Esophagus (tissue), 2 donors: Measurements from ENCODE around the gene FAR1. TPM values are rescaled to one million over a fixed set of nuclear protein-coding genes. Genes with fewer than 3 reads are reported as not detected.
A peak's percentile ranks its signal among the peaks of the same experiment; 100 is the strongest.
"Not testable (repeated sequence)": the region's sequence is repeated elsewhere in the genome, so short reads cannot be mapped to it uniquely, and the experiment has no call there.

ENCODE experiments used
- H3K27ac ChIP-seq, 2 donors: one replicate each; pipeline ENCODE4 v1.5.1; 2013; ENCODE audit warnings: low read depth in 2 of 2, mild to moderate bottlenecking in 2 of 2, inconsistent platforms in 1 of 2, low read length in 1 of 2, moderate library complexity in 1 of 2
- H3K27me3 ChIP-seq, 2 donors: one replicate each; pipeline ENCODE4 v1.6.1; 2013; ENCODE audit warnings: low read length in 2 of 2, control low read depth in 1 of 2, mild to moderate bottlenecking in 1 of 2; ENCODE audit not compliant: insufficient read depth in 2 of 2, control insufficient read depth in 1 of 2
- H3K36me3 ChIP-seq, 2 donors: one replicate each; pipeline ENCODE4 v1.6.1; 2013; ENCODE audit warnings: low read length in 1 of 2; ENCODE audit not compliant: control insufficient read depth in 2 of 2, insufficient read depth in 2 of 2
- H3K4me1 ChIP-seq, 2 donors: one replicate each; pipeline ENCODE4 v1.6.1; 2013; ENCODE audit warnings: low read length in 1 of 2; ENCODE audit not compliant: control insufficient read depth in 2 of 2, insufficient read depth in 2 of 2
- H3K4me3 ChIP-seq, 2 donors: one replicate each; pipeline ENCODE4 v1.5.1; 2013; ENCODE audit warnings: low read length in 2 of 2, mild to moderate bottlenecking in 2 of 2, low read depth in 1 of 2, moderate library complexity in 1 of 2
- H3K9me3 ChIP-seq, 2 donors: one replicate each; pipeline ENCODE4 v1.6.1; 2013; ENCODE audit warnings: mild to moderate bottlenecking in 2 of 2, low read depth in 1 of 2, low read length in 1 of 2, moderate library complexity in 1 of 2; ENCODE audit not compliant: control insufficient read depth in 2 of 2, insufficient read depth in 1 of 2
- WGBS, 2 donors: extraction: QIAGEN DNeasy Blood & Tissue Kit; methylation state at CpG; one replicate each; pipeline ENCODE4 v1.1.7; 2013; 5-methylcytosine and 5-hydroxymethylcytosine counted together
- polyA plus RNA-seq, 2 donors: library from polyadenylated mRNA; stranded (reverse); fragments of 200-250 nt; gene quantifications; one replicate each; pipeline ENCODE4 v1.2.3, GENCODE V29; 2013
- donor health status: healthy with polysubstance abuse.
- donor health status: Bipolar disorder and iron deficiency.

FAR1 gene
- polyA plus RNA-seq, 2 donors, result 36.8 to 42.5 TPM

DNA sequence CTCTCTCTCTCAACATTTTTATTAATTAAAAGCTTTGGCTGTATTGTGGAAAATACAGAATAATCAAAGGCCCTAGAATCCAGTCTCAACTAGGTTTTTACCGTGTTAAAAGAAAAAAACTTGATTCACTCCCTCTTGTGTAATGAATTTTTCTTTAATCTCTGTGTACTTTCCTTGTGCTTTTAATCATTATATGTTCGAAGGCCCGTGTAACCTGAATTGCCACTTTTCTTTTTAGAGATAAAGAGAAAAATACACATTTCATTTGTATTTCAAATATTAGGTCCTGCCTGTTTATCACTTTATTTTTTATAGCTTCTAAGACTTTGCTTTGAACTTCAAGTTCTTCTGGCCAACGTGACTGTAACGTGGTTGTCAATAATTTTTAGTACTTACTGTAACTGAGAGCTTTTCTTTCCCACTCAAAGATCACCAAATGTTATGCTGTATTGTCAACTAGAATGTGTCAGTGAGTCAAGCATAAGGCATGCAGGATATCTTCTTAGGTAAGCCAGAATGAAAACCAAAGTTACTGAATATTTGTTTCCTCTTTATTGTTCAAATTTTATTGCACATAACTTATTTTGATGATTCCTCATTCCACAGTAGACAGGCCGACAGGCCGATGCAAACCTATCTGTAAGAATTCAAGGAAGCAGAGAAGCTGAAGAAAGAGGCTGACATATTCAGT is 23.3 kb upstream of the FAR1 start:
- no peaks in the 10 kb centered on the region for H3K27me3 ChIP-seq
- H3K27ac ChIP-seq, result peak overlapping the region in 1 of 2 donors; percentile 53
- WGBS, 2 donors, result 45 to 49% methylated on average over 7 of the region's 7 CpGs
- no peaks in the 10 kb centered on the region for H3K36me3 ChIP-seq
- H3K4me1 ChIP-seq, result no peaks in the 10 kb centered on the region
- no peaks in the 10 kb centered on the region for H3K9me3 ChIP-seq
- H3K4me3 ChIP-seq, result no peak overlapping the region

DNA sequence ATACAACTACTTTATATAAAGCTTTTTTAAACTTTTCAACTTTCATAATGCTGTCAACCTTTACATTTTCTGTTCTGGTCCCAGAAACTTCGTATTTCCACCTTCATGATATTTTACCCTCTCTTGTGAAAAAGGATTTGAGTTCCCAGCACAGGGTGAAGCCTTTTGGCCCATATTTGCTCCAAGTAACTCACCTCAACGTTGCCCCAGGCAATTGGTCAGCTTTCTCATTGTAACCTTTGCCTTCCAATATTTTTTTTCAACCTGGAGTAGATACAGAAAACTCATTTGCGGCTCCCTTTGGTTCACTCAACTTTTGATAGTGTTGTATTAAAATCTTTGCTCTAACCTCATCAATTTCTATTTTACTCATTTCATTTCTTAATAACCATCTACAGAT is 21.1 kb upstream of the FAR1 start:
- WGBS, 2 donors, result 66 to 71% methylated on average over 3 of the region's 3 CpGs
- H3K9me3 ChIP-seq, result no peaks in the 10 kb centered on the region

DNA sequence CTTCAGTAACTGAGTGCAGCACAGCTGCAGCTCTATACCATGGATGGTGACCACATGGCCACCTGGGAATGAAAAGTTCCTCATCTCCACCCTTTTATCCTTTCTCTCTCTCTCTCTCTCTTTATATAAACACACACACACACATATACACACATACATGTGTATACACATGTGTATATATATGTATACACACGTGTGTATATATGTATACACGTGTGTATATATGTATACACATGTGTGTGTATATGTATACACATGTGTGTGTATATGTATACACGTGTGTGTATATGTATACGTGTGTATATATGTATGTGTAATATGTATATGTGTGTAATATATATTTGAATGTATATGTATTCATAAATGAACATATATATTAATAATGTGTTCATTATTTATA is 18.8 kb upstream of the FAR1 start:
- H3K4me1 ChIP-seq, result no peaks in the 10 kb centered on the region
- H3K9me3 ChIP-seq, result no peaks in the 10 kb centered on the region
- WGBS, 2 donors, result 85 to 87% methylated on average over 4 of the region's 4 CpGs
- no peaks in the 10 kb centered on the region for H3K36me3 ChIP-seq
- H3K27ac ChIP-seq, result no peak overlapping the region
- H3K27me3 ChIP-seq, result no peaks in the 10 kb centered on the region
- H3K4me3 ChIP-seq, result no peak overlapping the region

More for the DNA sequence above, 21.1 kb upstream of the FAR1 start:
- no peak overlapping the region for H3K27ac ChIP-seq
- H3K4me1 ChIP-seq, result no peaks in the 10 kb centered on the region
- H3K4me3 ChIP-seq, result no peak overlapping the region
- H3K36me3 ChIP-seq, result no peaks in the 10 kb centered on the region
- no peaks in the 10 kb centered on the region for H3K27me3 ChIP-seq

DNA sequence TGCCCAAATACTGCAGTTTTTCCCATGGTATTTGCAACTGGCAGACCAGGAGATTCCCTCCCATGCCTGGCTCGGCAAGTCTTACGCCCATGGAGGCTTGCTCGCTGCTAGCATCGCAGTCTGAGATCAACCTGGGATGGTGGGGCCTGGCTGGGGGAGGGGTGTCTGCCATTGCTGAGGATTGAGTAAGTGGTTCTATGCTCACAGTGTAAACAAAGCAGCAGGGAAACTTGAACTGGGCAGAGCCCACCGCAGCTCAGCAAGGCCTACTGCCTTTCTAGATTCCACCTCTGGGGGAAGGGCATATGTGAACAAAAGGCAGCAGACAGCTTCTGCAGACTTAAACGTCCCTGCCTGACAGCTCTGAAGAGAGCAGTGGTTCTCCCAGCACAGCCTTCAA is 17.0 kb upstream of the FAR1 start:
- H3K4me3 ChIP-seq, H3K36me3 ChIP-seq, H3K4me1 ChIP-seq, H3K27ac ChIP-seq, H3K9me3 ChIP-seq, H3K27me3 ChIP-seq: not testable (repeated sequence)
- WGBS, 2 donors, result 75 to 76% methylated on average over 6 of the region's 6 CpGs

DNA sequence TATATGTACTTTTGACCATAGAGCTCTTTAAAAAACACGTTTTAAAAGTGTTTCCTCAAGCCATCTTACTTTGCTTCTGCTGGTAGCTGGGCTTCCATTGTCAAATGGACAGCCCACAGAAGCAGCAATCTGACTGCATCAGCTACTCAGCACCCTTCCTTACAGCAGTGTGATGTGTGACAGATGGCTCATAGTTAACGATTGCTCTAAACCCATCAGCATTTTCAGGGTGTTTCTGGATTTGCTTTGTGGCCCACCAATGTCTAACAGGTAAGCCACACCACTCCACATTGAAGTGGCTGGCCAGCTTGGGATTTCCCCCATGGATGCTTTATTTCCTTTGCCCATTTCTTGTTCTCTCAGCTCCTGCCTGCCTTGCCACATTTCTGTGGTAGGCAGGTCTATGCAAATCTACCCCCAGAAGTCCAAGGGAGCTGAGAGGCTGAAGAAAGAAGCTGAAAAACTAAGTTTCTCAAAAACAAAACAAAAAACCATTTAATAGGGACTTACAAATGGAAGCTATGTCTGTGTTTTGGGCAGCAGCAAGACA is 7.3 kb upstream of the FAR1 start:
- H3K36me3 ChIP-seq, result no peaks in the 10 kb centered on the region
- no peaks in the 10 kb centered on the region for H3K4me1 ChIP-seq
- H3K9me3 ChIP-seq, result peaks cover 3 to 10% of the 10 kb centered on the region in 2 donors
- H3K4me3 ChIP-seq, result no peak overlapping the region
- no peaks in the 10 kb centered on the region for H3K27me3 ChIP-seq
- H3K27ac ChIP-seq, result no peak overlapping the region
- WGBS, 2 donors, result 57 to 58% methylated on average over 2 of the region's 2 CpGs

DNA sequence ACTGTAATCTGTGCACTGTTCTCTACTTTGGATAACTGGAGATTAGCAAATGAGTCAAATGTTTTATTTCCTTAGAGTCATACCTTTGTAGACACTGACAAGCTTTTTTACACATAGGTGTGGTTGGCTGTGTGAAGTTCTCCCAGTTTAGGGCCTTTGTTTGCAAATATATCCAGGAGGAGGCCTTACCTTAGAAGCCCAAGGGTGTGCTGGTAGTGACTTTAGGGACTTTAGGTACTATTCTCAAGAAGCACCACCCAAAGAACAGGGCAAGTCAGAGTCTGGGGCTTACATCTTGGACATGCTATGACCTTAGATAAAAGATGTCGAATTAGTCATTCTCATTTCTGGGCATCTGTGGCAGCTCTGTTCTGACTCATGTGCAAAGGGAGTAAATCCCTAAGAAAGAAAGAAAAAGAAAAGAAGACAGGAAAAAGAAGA is 4.8 kb upstream of the FAR1 start:
- no peak overlapping the region for H3K4me3 ChIP-seq
- H3K36me3 ChIP-seq, result no peaks in the 10 kb centered on the region
- peaks cover 3 to 10% of the 10 kb centered on the region in 2 donors for H3K9me3 ChIP-seq
- 53 to 67% methylated on average over 1 of the region's 1 CpG for WGBS, 2 donors
- peak overlapping the region in 1 of 2 donors; percentile 92 for H3K27ac ChIP-seq
- H3K4me1 ChIP-seq, result no peaks in the 10 kb centered on the region
- H3K27me3 ChIP-seq, result no peaks in the 10 kb centered on the region

DNA sequence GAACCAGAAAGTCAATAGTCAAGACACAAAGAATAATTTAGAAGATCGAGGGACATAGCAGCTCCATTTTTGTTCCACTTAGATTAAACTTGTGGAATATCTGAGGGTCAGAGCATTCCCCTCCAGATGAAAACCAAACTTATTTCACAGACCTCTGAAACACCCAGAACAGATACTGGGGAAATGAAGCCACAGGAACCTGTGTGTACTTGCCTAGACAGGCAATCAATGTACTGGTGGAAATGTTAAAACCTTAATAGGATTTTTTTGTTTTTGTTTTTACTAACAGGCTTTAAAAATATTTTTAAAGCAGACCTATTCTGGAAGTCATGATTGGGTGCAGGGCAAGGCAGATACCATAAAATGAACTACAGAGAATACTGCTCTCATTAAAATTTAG is 4.1 kb upstream of the FAR1 start:
- peak overlapping the region; percentile 35 to 92 for H3K27ac ChIP-seq

DNA sequence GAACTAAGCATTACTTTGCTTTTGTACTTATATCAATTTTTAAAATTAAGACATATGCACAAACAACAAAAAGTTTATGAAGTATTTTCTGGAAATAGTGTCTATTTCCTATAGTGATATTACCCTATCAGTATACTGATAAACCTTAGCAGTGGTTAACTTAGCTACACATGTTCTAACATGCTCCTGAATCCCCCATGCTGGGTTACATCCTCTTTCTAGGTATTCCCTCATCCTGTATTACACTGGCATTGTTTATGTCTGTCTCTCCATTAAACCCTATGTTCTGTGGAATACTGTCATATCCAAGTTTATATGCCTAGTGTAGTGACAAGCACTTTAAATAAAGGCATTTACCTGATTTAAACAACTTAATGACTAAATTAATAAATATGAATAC is 1.8 kb upstream of the FAR1 start:
- Histone ChIP-seq H3K27me3 (no peaks in the 10 kb centered on the region), H3K4me3 (no peak overlapping the region), H3K4me1 (no peaks in the 10 kb centered on the region), H3K9me3 (no peaks in the 10 kb centered on the region), H3K36me3 (no peaks in the 10 kb centered on the region), H3K27ac (no peak overlapping the region)

More for the DNA sequence above, 4.1 kb upstream of the FAR1 start:
- Histone ChIP-seq H3K4me1 (no peaks in the 10 kb centered on the region), H3K9me3 (peaks cover 2 to 7% of the 10 kb centered on the region in 2 donors), H3K4me3 (no peak overlapping the region), H3K27me3 (no peaks in the 10 kb centered on the region), H3K36me3 (no peaks in the 10 kb centered on the region)
- 68 to 71% methylated on average over 1 of the region's 1 CpG for WGBS, 2 donors

DNA sequence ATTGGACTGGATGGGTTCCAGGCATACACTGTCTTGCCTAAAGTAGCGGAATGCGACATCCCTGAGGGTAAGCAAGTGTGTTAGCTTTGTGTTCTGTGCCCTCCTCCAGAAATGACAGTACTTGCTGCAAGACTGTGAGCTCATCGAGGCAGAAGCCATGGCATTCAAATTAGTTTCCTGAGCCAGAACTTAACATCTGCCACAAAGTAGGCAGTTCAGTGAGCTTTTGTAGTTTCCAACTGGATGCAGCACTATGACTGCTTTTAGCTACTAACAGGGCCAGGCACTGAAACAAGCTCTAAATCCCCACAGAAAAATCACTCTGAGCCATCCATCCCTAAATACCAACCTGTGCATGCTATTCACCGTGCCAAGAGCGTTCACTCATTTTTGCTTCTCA is 1.2 kb upstream of the FAR1 start:
- no peaks in the 10 kb centered on the region for H3K27me3 ChIP-seq
- WGBS, 2 donors, result 39 to 56% methylated on average over 5 of the region's 5 CpGs
- no peaks in the 10 kb centered on the region for H3K4me1 ChIP-seq
- peak overlapping the region; percentile 73 to 92 for H3K27ac ChIP-seq
- H3K9me3 ChIP-seq, result no peaks in the 10 kb centered on the region
- H3K4me3 ChIP-seq, result no peak overlapping the region
- H3K36me3 ChIP-seq, result no peaks in the 10 kb centered on the region

DNA sequence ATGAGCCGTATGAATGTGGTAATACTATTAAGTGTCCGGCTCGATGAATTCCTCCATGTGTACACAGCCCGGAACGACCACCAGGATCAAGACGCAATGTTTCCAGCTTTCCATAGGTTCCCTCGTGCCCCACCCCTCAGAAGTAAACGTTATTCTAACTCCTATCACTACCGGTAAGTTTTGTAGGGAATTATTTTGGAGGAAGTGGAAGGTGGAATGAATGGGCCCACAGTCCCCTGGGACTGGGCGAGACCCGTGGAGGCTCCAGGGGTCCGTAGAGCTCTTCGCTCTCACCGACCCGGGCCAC is 720 bp upstream of the FAR1 start:
- Histone ChIP-seq H3K9me3 (no peaks in the 10 kb centered on the region), H3K27me3 (no peaks in the 10 kb centered on the region), H3K4me1 (no peaks in the 10 kb centered on the region), H3K4me3 (peak overlapping the region; percentile 81 to 82), H3K27ac (peak overlapping the region; percentile 89 to 92), H3K36me3 (no peaks in the 10 kb centered on the region)
- WGBS, 2 donors, result 2 to 6% methylated on average over 15 of the region's 15 CpGs
